Posterior cingulate gyrus (tissue), 11 donors: ENCODE data around the gene LRIT1.
A peak's percentile ranks its signal among the peaks of the same experiment; 100 is the strongest.

ENCODE experiments used
- DNase-seq, 10 donors: peaks; one replicate each; pipeline versions ENCODE4 v3.0.0 to v3.0.0-alpha.2; 2020 to 2021; ENCODE audit warnings: mixed read lengths in 3 of 10
- intact Hi-C: fragments of 100-400 bp; cut with DNase I; formaldehyde crosslinking; loops from one replicate; pipeline ENCODE4 v1.15.1; 2023

LRIT1 gene

GRCh38 chr10:84196083-84196482 lies 45.3 kb downstream of the LRIT1 start:
- intact Hi-C loops = no loop called here
- peak in 1 of 10 donors; percentile 24 for DNase-seq

GRCh38 chr10:84195044-84195830 lies 46.1 kb downstream of the LRIT1 start:
- peak in 2 of 10 donors; percentile 58 to 74 for DNase-seq
- intact Hi-C loops = no loop called here

GRCh38 chr10:84194424-84195043 lies 46.8 kb downstream of the LRIT1 start, which contains the start of gene CDHR1:
CDHR1 (plus strand) TSS chr10:84194537; CDS start chr10:84194761, 224 bp downstream.
- intact Hi-C loops = no loop called here
- DNase-seq = peak in 6 of 10 donors; percentile 38 to 93 (median 47)

GRCh38 chr10:84193846-84194423 lies 47.4 kb downstream of the LRIT1 start:
- intact Hi-C loops = no loop called here

DNA sequence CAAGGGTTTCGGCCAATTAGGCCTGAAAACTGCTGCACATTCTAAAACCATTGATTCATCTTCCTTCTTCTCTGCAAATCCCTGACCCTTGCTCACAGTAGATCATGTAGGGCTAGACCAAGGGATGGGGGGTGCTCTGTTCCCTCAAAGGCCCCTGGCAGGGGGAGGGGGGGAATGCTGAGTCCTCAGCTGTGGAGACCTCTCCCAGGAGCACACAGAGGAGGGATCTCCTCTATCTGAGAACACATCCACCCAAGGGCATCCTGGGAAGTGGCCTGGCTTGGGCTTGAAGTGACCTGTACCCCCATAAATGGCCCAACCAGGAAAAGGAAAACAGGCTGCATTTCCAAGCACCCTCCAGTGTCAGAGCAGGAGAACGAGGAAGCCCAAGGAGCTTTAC lies 48.0 kb downstream of the LRIT1 start:
- DNase-seq = peak in 1 of 10 donors; percentile 53
- intact Hi-C loops = no loop called here

More at GRCh38 chr10:84193846-84194423, 47.4 kb downstream of the LRIT1 start:
- DNase-seq = peak in 1 of 10 donors; percentile 49

- intact Hi-C loops = no loop called here
- peak in 1 of 10 donors; percentile 21 for DNase-seq
Measured at GRCh38 chr10:84191106-84191505, 50.2 kb downstream of the LRIT1 start.

GRCh38 chr10:84190621-84191020 lies 50.7 kb downstream of the LRIT1 start:
- DNase-seq = peak in 1 of 10 donors; percentile 44
- intact Hi-C loops = no loop called here

- intact Hi-C loops = no loop called here
- no peak for DNase-seq
Measured at GRCh38 chr10:84188815-84189214, 52.5 kb downstream of the LRIT1 start.

- intact Hi-C loops = no loop called here
- no peak for DNase-seq
Measured at GRCh38 chr10:84185526-84186175, 55.7 kb downstream of the LRIT1 start.

GRCh38 chr10:84184517-84184916 lies 56.8 kb downstream of the LRIT1 start:
- intact Hi-C loops = no loop called here
- DNase-seq = no peak

DNA sequence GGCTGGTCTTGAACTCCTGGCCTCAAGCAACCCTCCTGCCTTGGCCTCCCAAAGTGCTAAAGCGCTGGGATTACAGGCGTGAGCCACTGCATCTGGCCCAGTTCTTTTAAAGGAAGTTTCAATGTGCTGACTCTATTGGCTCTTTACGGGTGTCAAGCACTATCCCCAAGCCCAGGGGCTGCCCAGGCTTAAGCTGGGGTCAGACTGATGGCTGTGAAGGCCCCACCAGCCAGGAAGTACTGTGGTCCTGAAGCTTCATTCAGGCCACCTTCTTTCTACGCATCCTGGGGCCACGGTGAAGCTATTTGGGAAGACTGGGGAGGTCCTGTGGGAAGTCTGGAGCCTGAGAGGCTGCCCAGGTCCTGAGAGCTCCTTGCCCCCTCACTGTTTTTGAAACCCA lies 59.7 kb downstream of the LRIT1 start:
- intact Hi-C loops = no loop called here
- no peak for DNase-seq
